WTC11 (cell line): ENCODE measurements around the gene KRT222. TPM values are rescaled to one million over a fixed set of nuclear protein-coding genes. Genes with fewer than 3 reads are reported as not detected.

Source experiments
- ATAC-seq: fragments of 200-7000 bp; cut with Tn5 transposase; 2 replicates; pipeline ENCODE4 v1.10.0; 2021; ENCODE audit warnings: mild to moderate bottlenecking, moderate library complexity
- CTCF ChIA-PET: fragments of 300-600 bp; sonication (Branson Sonifier 250); formaldehyde crosslinking; loops from one replicate; lab custom pipeline; 2021; ENCODE audit warnings: antibody characterized with exemption; lab: Charles Lee
- POLR2A ChIA-PET: fragments of 350-600 bp; sonication (Branson Sonifier 250); formaldehyde crosslinking; loops from one replicate; lab custom pipeline; 2021; ENCODE audit warnings: antibody characterized with exemption; lab: Charles Lee
- DNase-seq: peaks from one replicate; pipeline ENCODE4 v3.0.0; 2021; ENCODE audit warnings: low spot score
- H3K27ac Mint-ChIP-seq: 2 replicates; pipeline ENCODE4 v1.8.0; 2021; ENCODE audit warnings: mixed read lengths
- H3K27me3 Mint-ChIP-seq: 2 replicates; pipeline ENCODE4 v1.8.0; 2021; ENCODE audit warnings: low read depth, mild to moderate bottlenecking, moderate library complexity, mixed read lengths
- H3K36me3 Mint-ChIP-seq: 2 replicates; pipeline ENCODE4 v1.8.0; 2021; ENCODE audit warnings: mixed read lengths
- H3K4me1 Mint-ChIP-seq: 2 replicates; pipeline ENCODE4 v1.8.0; 2022; ENCODE audit warnings: mixed read lengths
- H3K4me3 Mint-ChIP-seq: 2 replicates; pipeline ENCODE4 v1.8.0; 2021; ENCODE audit warnings: mild to moderate bottlenecking, moderate library complexity, mixed read lengths
- H3K9me3 Mint-ChIP-seq: 2 replicates; pipeline ENCODE4 v1.8.0; 2021; ENCODE audit warnings: mixed read lengths
- AR ChIP-seq: fragments of 250-450 bp; sonication (Bioruptor Pico); IDR thresholded peaks from 2 replicates; pipeline ENCODE4 v1.9.0; 2021; ENCODE audit warnings: mild to moderate bottlenecking
- ARID4B ChIP-seq: sonication (generic); formaldehyde crosslinking; IDR thresholded peaks from 2 replicates; pipeline ENCODE4 v1.8.0; 2023; ENCODE audit warnings: missing genetic modification reagents, mild to moderate bottlenecking, borderline replicate concordance
- CREB1 ChIP-seq: sonication (generic); formaldehyde crosslinking; IDR thresholded peaks from 2 replicates; pipeline ENCODE4 v1.8.0; 2023; ENCODE audit warnings: mild to moderate bottlenecking, missing genetic modification reagents
- E2F5 ChIP-seq: sonication (generic); formaldehyde crosslinking; IDR thresholded peaks from 2 replicates; pipeline ENCODE4 v1.8.1; 2022; ENCODE audit warnings: mild to moderate bottlenecking, moderate library complexity, missing genetic modification reagents
- ESRRA ChIP-seq: sonication (generic); formaldehyde crosslinking; IDR thresholded peaks from 2 replicates; pipeline ENCODE4 v1.8.1; 2022; ENCODE audit warnings: mild to moderate bottlenecking, missing genetic modification reagents, borderline replicate concordance
- GTF2I ChIP-seq: fragments of 250-450 bp; sonication (Bioruptor Pico); conservative IDR thresholded peaks from 2 replicates; pipeline ENCODE4 v1.4.0; 2021; ENCODE audit warnings: mild to moderate bottlenecking
- IRF1 ChIP-seq: sonication (generic); formaldehyde crosslinking; IDR thresholded peaks from 2 replicates; pipeline ENCODE4 v1.8.0; 2023; ENCODE audit warnings: missing genetic modification reagents
- JUN ChIP-seq: sonication (generic); formaldehyde crosslinking; IDR thresholded peaks from 2 replicates; pipeline ENCODE4 v1.8.0; 2023; ENCODE audit warnings: mild to moderate bottlenecking, missing genetic modification reagents
- KAT7 ChIP-seq: sonication (generic); formaldehyde crosslinking; IDR thresholded peaks from 2 replicates; pipeline ENCODE4 v1.8.1; 2023; ENCODE audit warnings: missing genetic modification reagents, mild to moderate bottlenecking, borderline replicate concordance
- MXD4 ChIP-seq: fragments of 250-450 bp; sonication (Bioruptor Pico); IDR thresholded peaks from 2 replicates; pipeline ENCODE4 v1.8.0; 2021; ENCODE audit warnings: mild to moderate bottlenecking, moderate library complexity, borderline replicate concordance
- NFE2L1 ChIP-seq: sonication (generic); formaldehyde crosslinking; IDR thresholded peaks from 2 replicates; pipeline ENCODE4 v1.8.1; 2023; ENCODE audit warnings: missing genetic modification reagents
- SMAD4 ChIP-seq: sonication (generic); formaldehyde crosslinking; IDR thresholded peaks from 2 replicates; pipeline ENCODE4 v1.8.0; 2022; ENCODE audit warnings: mild to moderate bottlenecking, missing genetic modification reagents
- TCF7 ChIP-seq: sonication (generic); formaldehyde crosslinking; IDR thresholded peaks from 2 replicates; pipeline ENCODE4 v1.8.0; 2022; ENCODE audit warnings: mild to moderate bottlenecking, low read depth, missing genetic modification reagents, moderate library complexity
- ZNF396 ChIP-seq: fragments of 250-450 bp; sonication (Bioruptor Pico); IDR thresholded peaks from 2 replicates; pipeline ENCODE4 v1.8.0; 2021; ENCODE audit warnings: mild to moderate bottlenecking, moderate library complexity, borderline replicate concordance
- ZNF671 ChIP-seq: fragments of 250-450 bp; sonication (Bioruptor Pico); IDR thresholded peaks from 2 replicates; pipeline ENCODE4 v1.8.0; 2021; ENCODE audit warnings: mild to moderate bottlenecking
- total RNA-seq: library from RNA; stranded (reverse); gene quantifications from 3 replicates; pipeline ENCODE4 v1.2.3, GENCODE V29; 2021
- TF ChIP-seq, protein P1 (sequence below): fragments of 200-600 bp; IDR thresholded peaks from 2 replicates; pipeline ENCODE4 v1.8.0; 2022; ENCODE audit warnings: antibody characterized with exemption

KRT222 gene
- total RNA-seq, 1 experiment from 2014 or later = 0.09 TPM

DNA sequence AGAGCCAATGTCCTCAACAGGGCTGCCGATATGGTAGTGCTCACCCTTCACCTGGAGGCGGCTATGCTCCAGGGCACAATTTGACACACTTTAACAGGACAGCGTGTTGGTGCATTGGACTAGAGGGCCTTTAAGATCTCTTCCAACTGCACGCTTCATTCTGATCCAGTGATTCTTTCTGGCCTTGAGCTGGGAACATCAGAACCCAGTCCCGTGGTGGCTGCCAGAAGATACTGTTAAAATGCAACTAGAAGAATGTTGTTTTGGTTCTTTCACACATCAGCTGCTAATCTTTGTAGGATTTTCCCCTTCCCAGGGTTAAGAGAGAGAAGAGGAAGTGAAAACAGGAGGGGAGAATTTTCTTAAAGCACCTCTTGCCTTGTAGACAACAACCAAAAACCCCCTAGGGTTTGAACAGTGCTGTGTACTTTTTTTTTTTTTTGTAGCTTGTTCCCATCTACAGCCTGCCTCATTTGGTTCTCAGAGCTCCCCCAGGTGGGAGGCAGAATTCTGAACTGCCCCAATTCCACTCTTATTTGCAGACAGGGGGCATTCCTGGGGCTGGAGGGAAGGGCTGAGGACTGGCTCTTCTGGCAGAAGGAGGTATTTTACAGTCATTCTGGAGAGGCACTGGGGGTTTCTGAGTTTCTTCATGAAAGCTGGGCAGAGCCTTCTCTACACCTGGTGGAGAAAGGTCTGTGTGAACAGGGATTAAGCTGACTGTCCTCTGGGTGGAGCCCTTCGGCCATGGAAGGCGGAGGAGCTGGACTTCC, 49.7 kb downstream of the KRT222 start (continued):
- TF ChIP-seq KAT7 (CRISPR knock-in tag) (no peak), IRF1 (CRISPR knock-in tag) (no peak)
- TF ChIP-seq, protein P1, sequence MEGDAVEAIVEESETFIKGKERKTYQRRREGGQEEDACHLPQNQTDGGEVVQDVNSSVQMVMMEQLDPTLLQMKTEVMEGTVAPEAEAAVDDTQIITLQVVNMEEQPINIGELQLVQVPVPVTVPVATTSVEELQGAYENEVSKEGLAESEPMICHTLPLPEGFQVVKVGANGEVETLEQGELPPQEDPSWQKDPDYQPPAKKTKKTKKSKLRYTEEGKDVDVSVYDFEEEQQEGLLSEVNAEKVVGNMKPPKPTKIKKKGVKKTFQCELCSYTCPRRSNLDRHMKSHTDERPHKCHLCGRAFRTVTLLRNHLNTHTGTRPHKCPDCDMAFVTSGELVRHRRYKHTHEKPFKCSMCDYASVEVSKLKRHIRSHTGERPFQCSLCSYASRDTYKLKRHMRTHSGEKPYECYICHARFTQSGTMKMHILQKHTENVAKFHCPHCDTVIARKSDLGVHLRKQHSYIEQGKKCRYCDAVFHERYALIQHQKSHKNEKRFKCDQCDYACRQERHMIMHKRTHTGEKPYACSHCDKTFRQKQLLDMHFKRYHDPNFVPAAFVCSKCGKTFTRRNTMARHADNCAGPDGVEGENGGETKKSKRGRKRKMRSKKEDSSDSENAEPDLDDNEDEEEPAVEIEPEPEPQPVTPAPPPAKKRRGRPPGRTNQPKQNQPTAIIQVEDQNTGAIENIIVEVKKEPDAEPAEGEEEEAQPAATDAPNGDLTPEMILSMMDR = no peak

DNA sequence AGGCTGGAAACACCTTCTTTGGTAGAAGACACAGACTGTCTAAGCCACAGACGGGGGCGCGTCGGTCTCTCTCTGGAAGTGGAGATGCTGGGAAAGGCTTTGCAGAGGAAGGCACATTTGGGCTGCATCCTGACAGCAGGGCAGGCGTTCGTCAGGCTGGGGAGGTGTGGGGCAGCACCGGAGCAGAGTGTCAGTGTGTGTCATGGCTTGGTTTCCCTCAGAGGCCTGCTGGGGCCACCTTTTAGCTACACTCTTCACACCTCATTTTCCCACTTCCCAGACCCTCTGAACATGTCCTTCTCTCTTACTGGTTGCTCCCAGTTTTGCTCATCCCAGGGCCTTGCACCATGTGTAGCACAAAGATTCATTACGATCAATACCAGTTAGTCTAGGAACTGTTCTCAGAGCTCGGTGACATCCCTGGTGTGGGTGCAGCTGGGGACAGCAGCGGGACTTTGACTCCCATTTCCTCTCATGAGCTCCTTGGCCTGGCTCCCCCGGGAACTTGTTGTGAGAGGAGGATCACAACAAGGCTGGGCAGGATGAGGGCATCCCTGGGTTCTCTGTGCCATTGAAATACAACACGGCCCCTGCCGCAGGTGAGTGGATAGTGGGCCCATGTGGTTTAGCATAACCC, 50.4 kb downstream of the KRT222 start:
- Mint-ChIP-seq H3K9me3 (no peaks in the 10 kb centered on the region), H3K4me1 (peaks cover 5% of the 10 kb centered on the region), H3K36me3 (no peaks in the 10 kb centered on the region), H3K27ac (no peak overlapping the region), H3K4me3 (no peak overlapping the region), H3K27me3 (peaks cover 6% of the 10 kb centered on the region; the same call in 1 of the 2 replicates)
- ChIA-PET CTCF (interaction anchor here (0.6 to 3.8 kb wide), 44 partner anchors 7 to 1048 kb away, joined by 3 to 28 read pairs (median 5); partner anchors contain the start of genes CCR7, KRT222 and SMARCE1), POLR2A (interaction anchor here (1.6 kb wide), 1 partner anchor 11 kb away, joined by 3 read pairs; no protein-coding TSS in a partner anchor)
- no peak for DNase-seq
- no peak for ATAC-seq
- no peak for TF ChIP-seq TCF7 (CRISPR knock-in tag)
- TF ChIP-seq ESRRA (CRISPR knock-in tag) = no peak
- no peak for TF ChIP-seq KAT7 (CRISPR knock-in tag)
- no peak for TF ChIP-seq MXD4
- no peak for TF ChIP-seq ZNF671 (CRISPR knock-in tag)
- no peak for TF ChIP-seq E2F5 (CRISPR knock-in tag)
- TF ChIP-seq, all 79 proteins: peak for 0

DNA sequence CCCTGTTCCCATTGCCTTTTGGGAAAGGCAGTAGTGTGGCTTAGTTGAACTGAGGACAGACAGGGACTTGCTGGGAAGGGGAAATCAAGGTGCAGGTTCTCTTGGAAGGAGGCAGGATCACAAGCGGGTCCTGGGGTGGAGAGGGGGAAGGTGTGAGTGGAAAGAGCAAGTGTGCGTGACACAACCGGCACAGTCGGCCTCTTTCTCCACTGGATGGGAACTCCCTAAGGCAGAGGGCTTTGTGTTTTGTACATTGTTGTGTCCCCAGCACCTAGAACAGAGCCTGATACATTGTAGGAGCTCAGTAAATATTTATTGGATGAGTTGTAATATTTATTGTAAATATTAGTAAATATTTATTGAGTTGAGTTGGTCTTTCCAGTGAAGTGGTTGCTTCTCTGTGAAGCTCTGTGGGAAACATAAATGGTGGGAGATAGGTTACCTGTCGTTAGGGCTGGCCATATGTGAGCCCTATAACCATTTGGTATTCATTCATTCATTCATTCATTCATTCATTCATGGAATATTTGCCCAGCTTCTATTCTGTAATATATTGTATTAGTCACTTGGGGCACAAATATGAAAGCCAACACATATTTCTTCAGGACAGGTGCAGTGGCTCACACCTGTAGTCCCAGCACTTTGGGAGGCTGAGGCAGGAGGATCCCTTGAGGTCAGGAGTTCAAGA, 51.4 kb downstream of the KRT222 start:
- no peaks in the 10 kb centered on the region for H3K36me3 Mint-ChIP-seq
- POLR2A ChIA-PET = no interaction called here
- no peaks in the 10 kb centered on the region for H3K9me3 Mint-ChIP-seq
- H3K4me3 Mint-ChIP-seq = no peak overlapping the region
- peaks cover 5% of the 10 kb centered on the region for H3K4me1 Mint-ChIP-seq
- ATAC-seq (no peak), DNase-seq (no peak)
- CTCF ChIA-PET = no interaction called here
- H3K27ac Mint-ChIP-seq = 0 out of 2 replicates have a peak overlapping the region, but pooled peaks have one; percentile 64
- H3K27me3 Mint-ChIP-seq = peaks cover 6% of the 10 kb centered on the region; the same call in 1 of the 2 replicates
- TF ChIP-seq NFE2L1 = no peak
- no peak for TF ChIP-seq CREB1 (CRISPR knock-in tag)
- no peak for TF ChIP-seq AR (CRISPR knock-in tag)
- no peak for TF ChIP-seq ZNF396
- no peak for TF ChIP-seq ARID4B
- TF ChIP-seq JUN = no peak
- TF ChIP-seq GTF2I = no peak
- TF ChIP-seq SMAD4 (CRISPR knock-in tag) = no peak
